Suprapubic skin (tissue), 4 donors: ENCODE results near the gene LMAN1L. TPM values are rescaled to one million over a fixed set of nuclear protein-coding genes. Genes with fewer than 3 reads are reported as not detected.

Experiments
- DNase-seq, 2 donors: peaks; one replicate each; pipeline ENCODE4 v3.0.0-alpha.2; 2019; ENCODE audit warnings: low spot score in 2 of 2
- H3K27ac ChIP-seq: fragments of 200-600 bp; sonication (generic); one replicate; pipeline ENCODE4 v1.5.1; 2019
- H3K27me3 ChIP-seq: fragments of 200-600 bp; sonication (generic); one replicate; pipeline ENCODE4 v1.5.1; 2019
- H3K36me3 ChIP-seq: fragments of 200-600 bp; sonication (generic); one replicate; pipeline ENCODE4 v1.5.1; 2019
- H3K4me1 ChIP-seq: fragments of 200-600 bp; sonication (generic); one replicate; pipeline ENCODE4 v1.5.1; 2019
- H3K4me3 ChIP-seq: fragments of 200-600 bp; sonication (generic); one replicate; pipeline ENCODE4 v1.5.1; 2019; ENCODE audit warnings: mild to moderate bottlenecking
- H3K9me3 ChIP-seq: fragments of 200-600 bp; sonication (generic); one replicate; pipeline ENCODE4 v1.5.1; 2019
- EP300 ChIP-seq: sonication (generic); formaldehyde crosslinking; IDR thresholded peaks from one replicate; pipeline ENCODE4 v1.6.1; 2017; ENCODE audit warnings: antibody characterized with exemption
- POLR2A ChIP-seq, 2 donors: fragments of 450-650 bp; IDR thresholded peaks; one replicate each; pipeline ENCODE4 v1.6.1; 2017; ENCODE audit warnings: antibody characterized with exemption in 2 of 2, mild to moderate bottlenecking in 2 of 2, moderate library complexity in 2 of 2
- POLR2AphosphoS5 ChIP-seq, 3 donors: sonication (generic); formaldehyde crosslinking; IDR thresholded peaks; one replicate each; pipeline ENCODE4 v1.6.1; 2017; ENCODE audit warnings: antibody characterized with exemption in 3 of 3
- WGBS: methylation state at CpG from one replicate; pipeline ENCODE4 v1.1.5; 2018; 5-methylcytosine and 5-hydroxymethylcytosine counted together
- total RNA-seq, 4 donors: library from RNA; depleted of rRNA; stranded (reverse); fragments of >200 nt; gene quantifications; one replicate each; pipeline ENCODE4 v1.1.0, GENCODE V29; 2016
- TF ChIP-seq, protein P1 (sequence below), 2 donors: fragments of 200-600 bp in 1 of 2; fragments of 450-650 bp in 1 of 2; sonication (generic) in 1 of 2; IDR thresholded peaks; one replicate each; pipeline ENCODE4 v1.5.1; 2016 to 2019; ENCODE audit warnings: antibody characterized with exemption in 2 of 2, mild to moderate bottlenecking in 1 of 2, moderate library complexity in 1 of 2

Gene LMAN1L
- total RNA-seq, 4 donors from 2014 or later: 0.42 TPM; not detected in 3

DNA sequence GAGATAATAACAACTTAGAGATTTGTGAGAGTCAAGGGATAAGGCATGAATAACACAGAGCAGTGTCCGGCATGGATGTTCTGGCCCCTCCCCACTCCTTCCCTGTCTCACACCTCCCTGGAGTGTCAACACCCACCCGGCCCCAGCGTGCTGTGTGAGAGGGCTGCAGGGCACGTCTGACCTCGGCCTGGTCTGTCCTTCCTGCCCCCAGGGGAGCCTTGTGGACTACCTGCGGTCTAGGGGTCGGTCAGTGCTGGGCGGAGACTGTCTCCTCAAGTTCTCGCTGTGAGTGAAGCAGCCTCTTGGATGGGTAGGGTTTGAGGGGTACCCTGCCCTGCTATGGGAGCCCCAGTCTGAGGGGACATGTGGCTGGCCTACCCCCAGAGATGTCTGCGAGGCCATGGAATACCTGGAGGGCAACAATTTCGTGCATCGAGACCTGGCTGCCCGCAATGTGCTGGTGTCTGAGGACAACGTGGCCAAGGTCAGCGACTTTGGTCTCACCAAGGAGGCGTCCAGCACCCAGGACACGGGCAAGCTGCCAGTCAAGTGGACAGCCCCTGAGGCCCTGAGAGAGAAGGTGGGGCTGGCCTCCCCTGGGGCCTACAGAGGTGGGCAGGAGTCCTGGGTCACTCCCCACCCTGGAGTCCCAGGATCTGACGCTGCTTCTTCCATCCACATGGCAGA lies 11.2 kb upstream of the LMAN1L start:
- Histone ChIP-seq H3K27me3 (no peaks in the 10 kb centered on the region), H3K27ac (no peak overlapping the region), H3K9me3 (no peaks in the 10 kb centered on the region), H3K4me3 (no peak overlapping the region), H3K36me3 (peaks cover 58% of the 10 kb centered on the region), H3K4me1 (peaks cover 24% of the 10 kb centered on the region)
- no peak for TF ChIP-seq POLR2A (IDR thresholded peaks at IDR 0.05)
- no peak for TF ChIP-seq EP300
- TF ChIP-seq, protein P1, sequence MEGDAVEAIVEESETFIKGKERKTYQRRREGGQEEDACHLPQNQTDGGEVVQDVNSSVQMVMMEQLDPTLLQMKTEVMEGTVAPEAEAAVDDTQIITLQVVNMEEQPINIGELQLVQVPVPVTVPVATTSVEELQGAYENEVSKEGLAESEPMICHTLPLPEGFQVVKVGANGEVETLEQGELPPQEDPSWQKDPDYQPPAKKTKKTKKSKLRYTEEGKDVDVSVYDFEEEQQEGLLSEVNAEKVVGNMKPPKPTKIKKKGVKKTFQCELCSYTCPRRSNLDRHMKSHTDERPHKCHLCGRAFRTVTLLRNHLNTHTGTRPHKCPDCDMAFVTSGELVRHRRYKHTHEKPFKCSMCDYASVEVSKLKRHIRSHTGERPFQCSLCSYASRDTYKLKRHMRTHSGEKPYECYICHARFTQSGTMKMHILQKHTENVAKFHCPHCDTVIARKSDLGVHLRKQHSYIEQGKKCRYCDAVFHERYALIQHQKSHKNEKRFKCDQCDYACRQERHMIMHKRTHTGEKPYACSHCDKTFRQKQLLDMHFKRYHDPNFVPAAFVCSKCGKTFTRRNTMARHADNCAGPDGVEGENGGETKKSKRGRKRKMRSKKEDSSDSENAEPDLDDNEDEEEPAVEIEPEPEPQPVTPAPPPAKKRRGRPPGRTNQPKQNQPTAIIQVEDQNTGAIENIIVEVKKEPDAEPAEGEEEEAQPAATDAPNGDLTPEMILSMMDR (IDR thresholded peaks at IDR 0.05): no peak
- no peak for TF ChIP-seq POLR2AphosphoS5 (IDR thresholded peaks at IDR 0.05)
- no peak for DNase-seq
- WGBS: 78% methylated on average over 13 of the region's 18 CpGs

DNA sequence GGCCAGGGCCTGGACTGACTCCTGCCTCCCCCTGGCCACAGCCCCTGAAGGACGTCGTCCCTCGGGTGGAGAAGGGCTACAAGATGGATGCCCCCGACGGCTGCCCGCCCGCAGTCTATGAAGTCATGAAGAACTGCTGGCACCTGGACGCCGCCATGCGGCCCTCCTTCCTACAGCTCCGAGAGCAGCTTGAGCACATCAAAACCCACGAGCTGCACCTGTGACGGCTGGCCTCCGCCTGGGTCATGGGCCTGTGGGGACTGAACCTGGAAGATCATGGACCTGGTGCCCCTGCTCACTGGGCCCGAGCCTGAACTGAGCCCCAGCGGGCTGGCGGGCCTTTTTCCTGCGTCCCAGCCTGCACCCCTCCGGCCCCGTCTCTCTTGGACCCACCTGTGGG lies 10.3 kb upstream of the LMAN1L start:
- no peak for DNase-seq
- Histone ChIP-seq H3K27ac (no peak overlapping the region), H3K4me1 (peaks cover 24% of the 10 kb centered on the region), H3K36me3 (peaks cover 58% of the 10 kb centered on the region), H3K4me3 (no peak overlapping the region), H3K27me3 (no peaks in the 10 kb centered on the region), H3K9me3 (no peaks in the 10 kb centered on the region)
- 92% methylated on average over 10 of the region's 20 CpGs for WGBS
- TF ChIP-seq EP300 (no peak), POLR2AphosphoS5 (IDR thresholded peaks at IDR 0.05) (no peak), POLR2A (IDR thresholded peaks at IDR 0.05) (no peak)
- TF ChIP-seq, protein P1 (IDR thresholded peaks at IDR 0.05): no peak

DNA sequence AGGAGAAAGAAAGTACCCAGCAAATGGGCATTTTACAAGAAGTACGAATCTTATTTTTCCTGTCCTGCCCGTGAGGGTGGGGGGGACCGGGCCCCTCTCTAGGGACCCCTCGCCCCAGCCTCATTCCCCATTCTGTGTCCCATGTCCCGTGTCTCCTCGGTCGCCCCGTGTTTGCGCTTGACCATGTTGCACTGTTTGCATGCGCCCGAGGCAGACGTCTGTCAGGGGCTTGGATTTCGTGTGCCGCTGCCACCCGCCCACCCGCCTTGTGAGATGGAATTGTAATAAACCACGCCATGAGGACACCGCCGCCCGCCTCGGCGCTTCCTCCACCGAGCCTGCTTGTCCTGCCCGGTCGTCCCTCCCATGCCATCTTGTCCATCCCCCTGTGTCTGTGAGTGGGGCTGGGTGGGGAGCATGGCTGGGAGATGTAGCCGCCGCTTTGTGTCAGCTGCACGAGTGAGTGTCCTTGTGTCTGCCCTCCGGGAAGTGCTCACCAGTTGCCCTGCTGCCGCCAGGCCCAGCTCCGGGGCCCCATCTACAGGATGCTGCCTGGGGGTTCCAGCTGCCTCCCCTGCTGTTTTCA lies 9.7 kb upstream of the LMAN1L start:
- 95% methylated on average over 15 of the region's 31 CpGs for WGBS
- Histone ChIP-seq H3K36me3 (peaks cover 58% of the 10 kb centered on the region), H3K4me1 (peaks cover 24% of the 10 kb centered on the region)

DNA sequence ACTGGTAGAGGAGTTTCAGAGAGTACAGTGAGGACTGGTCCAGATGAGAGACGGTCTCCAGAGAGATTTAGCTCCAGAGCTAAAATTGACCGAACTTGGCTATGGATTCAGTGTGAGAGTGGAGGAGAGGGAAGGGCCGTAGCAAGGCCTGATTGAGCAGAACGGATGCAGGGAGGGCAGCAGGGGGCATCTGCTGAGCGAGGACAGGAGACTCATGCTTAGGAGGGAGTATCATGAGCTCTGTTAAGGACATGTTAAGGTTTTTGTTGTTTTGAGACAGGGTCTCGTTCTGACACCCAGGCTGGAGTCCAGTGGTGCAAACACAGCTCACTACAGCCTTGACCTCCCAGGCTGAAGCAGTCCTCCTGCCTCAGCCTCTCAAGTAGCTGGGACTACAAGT lies 7.7 kb upstream of the LMAN1L start:
- TF ChIP-seq, protein P1 (IDR thresholded peaks at IDR 0.05): no peak
- TF ChIP-seq POLR2A (IDR thresholded peaks at IDR 0.05) (no peak), POLR2AphosphoS5 (IDR thresholded peaks at IDR 0.05) (no peak), EP300 (no peak)
- no peak overlapping the region for H3K4me3 ChIP-seq
- no peaks in the 10 kb centered on the region for H3K9me3 ChIP-seq
- DNase-seq: no peak
- H3K36me3 ChIP-seq: peaks cover 41% of the 10 kb centered on the region
- H3K4me1 ChIP-seq: peaks cover 6% of the 10 kb centered on the region
- H3K27ac ChIP-seq: no peak overlapping the region
- WGBS: 77% methylated on average over 6 of the region's 6 CpGs
- H3K27me3 ChIP-seq: no peaks in the 10 kb centered on the region

More for the DNA sequence above, 9.7 kb upstream of the LMAN1L start:
- no peaks in the 10 kb centered on the region for H3K27me3 ChIP-seq
- H3K9me3 ChIP-seq: no peaks in the 10 kb centered on the region
- no peak overlapping the region for H3K27ac ChIP-seq
- no peak overlapping the region for H3K4me3 ChIP-seq
- no peak for DNase-seq
- TF ChIP-seq, protein P1 (IDR thresholded peaks at IDR 0.05): no peak
- no peak for TF ChIP-seq EP300
- no peak for TF ChIP-seq POLR2AphosphoS5 (IDR thresholded peaks at IDR 0.05)
- TF ChIP-seq POLR2A (IDR thresholded peaks at IDR 0.05): no peak

DNA sequence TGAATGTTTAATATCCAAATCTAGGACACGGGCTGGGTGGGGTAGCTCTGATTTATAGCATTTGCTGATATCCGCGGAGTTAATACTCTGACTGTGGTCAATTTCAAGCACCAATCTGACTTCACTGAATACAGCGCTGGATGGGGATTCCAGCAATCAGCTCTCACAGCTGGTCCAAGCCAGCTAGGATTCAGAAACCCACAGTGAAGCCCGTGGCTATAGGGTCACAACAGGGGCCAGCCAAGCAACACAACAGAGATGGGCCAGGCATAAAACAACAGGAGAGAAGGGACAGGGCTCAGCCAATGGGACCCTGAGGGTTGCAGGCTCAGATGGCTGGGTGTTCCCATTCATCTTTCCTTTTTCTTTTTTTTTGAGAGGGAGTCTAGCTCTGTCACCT lies 5.4 kb upstream of the LMAN1L start:
- H3K27ac ChIP-seq: no peak overlapping the region
- H3K4me3 ChIP-seq: no peak overlapping the region
- H3K27me3 ChIP-seq: no peaks in the 10 kb centered on the region
- H3K36me3 ChIP-seq: peaks cover 19% of the 10 kb centered on the region
- no peak for DNase-seq
- H3K9me3 ChIP-seq: no peaks in the 10 kb centered on the region
- WGBS: 64% methylated on average over 5 of the region's 5 CpGs
- TF ChIP-seq EP300 (no peak), POLR2AphosphoS5 (IDR thresholded peaks at IDR 0.05) (no peak)
- no peaks in the 10 kb centered on the region for H3K4me1 ChIP-seq
